EL (cell line): ENCODE measurements around the gene DHRS13.

Experiments
- DNase-seq: peaks from one replicate; pipeline ENCODE4 v3.0.0-alpha.2; 2016

DHRS13 gene

GRCh38 chr17:28856028-28856574 is 46.8 kb downstream of the DHRS13 start:
- no peak for DNase-seq

- DNase-seq: no peak
Observed at GRCh38 chr17:28855336-28855679, 47.6 kb downstream of the DHRS13 start.

GRCh38 chr17:28854457-28855335 is 48.2 kb downstream of the DHRS13 start, which contains the start of gene ERAL1:
Gene ERAL1 (plus strand): TSS chr17:28855016. CDS start chr17:28855035, 19 bp downstream.
- DNase-seq: peak; percentile 90

- DNase-seq: no peak
Observed at GRCh38 chr17:28853295-28853694, 49.6 kb downstream of the DHRS13 start.

- peak; percentile 12 for DNase-seq
Observed at GRCh38 chr17:28849281-28849680, 53.6 kb downstream of the DHRS13 start.

GRCh38 chr17:28848667-28849066 is 54.2 kb downstream of the DHRS13 start:
- DNase-seq: peak; percentile 20
